ENCODE measurements around the gene RDH8.
A peak's percentile ranks its signal among the peaks of the same experiment; 100 is the strongest.

Gene RDH8

GRCh38 chr19:10003271-10003670, 10.0 kb upstream of the RDH8 start:
- DNase-seq (ENCODE audit: low read depth), result no peak
- TF ChIP-seq CTCF (IDR thresholded peaks at IDR 0.05; ENCODE audit: low read length, missing control alignments), result no peak

GRCh38 chr19:10004617-10005016, 8.7 kb upstream of the RDH8 start:
- TF ChIP-seq CTCF (IDR thresholded peaks at IDR 0.05; ENCODE audit: low read length, missing control alignments), result no peak
- H3K4me3 ChIP-seq (replicated peaks; ENCODE audit: low read depth, low read length), result no peak overlapping the region
- DNase-seq (ENCODE audit: low read depth), result no peak

More at GRCh38 chr19:10003271-10003670, 10.0 kb upstream of the RDH8 start:
- no peak overlapping the region for H3K4me3 ChIP-seq (replicated peaks; ENCODE audit: low read depth, low read length)

- TF ChIP-seq CTCF (IDR thresholded peaks at IDR 0.05; ENCODE audit: low read length, missing control alignments), result no peak
These were observed 7.5 kb upstream of the RDH8 start for GRCh38 chr19:10005632-10006334.

GRCh38 chr19:10006335-10006708, 7.0 kb upstream of the RDH8 start:
- DNase-seq (ENCODE audit: low read depth), result peak; percentile 50
- no peak overlapping the region for H3K4me3 ChIP-seq (replicated peaks; ENCODE audit: low read depth, low read length)
- no peak for TF ChIP-seq CTCF (IDR thresholded peaks at IDR 0.05; ENCODE audit: low read length, missing control alignments)

More at GRCh38 chr19:10005632-10006334, 7.5 kb upstream of the RDH8 start:
- DNase-seq (ENCODE audit: low read depth), result no peak
- no peak overlapping the region for H3K4me3 ChIP-seq (replicated peaks; ENCODE audit: low read depth, low read length)

- TF ChIP-seq CTCF (IDR thresholded peaks at IDR 0.05; ENCODE audit: low read length, missing control alignments), result no peak
- no peak for DNase-seq (ENCODE audit: low read depth)
- no peak overlapping the region for H3K4me3 ChIP-seq (replicated peaks; ENCODE audit: low read depth, low read length)
These were observed 6.4 kb upstream of the RDH8 start for GRCh38 chr19:10006752-10007323.

- H3K4me3 ChIP-seq (replicated peaks; ENCODE audit: low read depth, low read length), result no peak overlapping the region
- TF ChIP-seq CTCF (IDR thresholded peaks at IDR 0.05; ENCODE audit: low read length, missing control alignments), result no peak
- peak; percentile 57 for DNase-seq (ENCODE audit: low read depth)
These were observed 5.7 kb upstream of the RDH8 start for GRCh38 chr19:10007371-10008183.

All from fibroblast of pulmonary artery (primary cell).